NT2/D1 (cell line): ENCODE data around the gene MAT2A.

Experiments used
- YY1 ChIP-seq: IDR thresholded peaks from 2 replicates; pipeline ENCODE4 v1.6.1; 2011; ENCODE audit not compliant: insufficient read length, insufficient read depth
- ZNF274 ChIP-seq: IDR thresholded peaks from 2 replicates; pipeline ENCODE4 v1.6.1; 2011; ENCODE audit warnings: mild to moderate bottlenecking, low read depth, low read length

- TF ChIP-seq ZNF274 (no peak), YY1 (no peak)
These were observed 34.1 kb upstream of the MAT2A start for GRCh38 chr2:85504778-85505261.
